ENCODE measurements around the gene GPR26. TPM values are rescaled to one million over a fixed set of nuclear protein-coding genes. Genes with fewer than 3 reads are reported as not detected.

The GPR26 gene
- total RNA-seq, 4 donors from 2014 or later: not detected

DNA sequence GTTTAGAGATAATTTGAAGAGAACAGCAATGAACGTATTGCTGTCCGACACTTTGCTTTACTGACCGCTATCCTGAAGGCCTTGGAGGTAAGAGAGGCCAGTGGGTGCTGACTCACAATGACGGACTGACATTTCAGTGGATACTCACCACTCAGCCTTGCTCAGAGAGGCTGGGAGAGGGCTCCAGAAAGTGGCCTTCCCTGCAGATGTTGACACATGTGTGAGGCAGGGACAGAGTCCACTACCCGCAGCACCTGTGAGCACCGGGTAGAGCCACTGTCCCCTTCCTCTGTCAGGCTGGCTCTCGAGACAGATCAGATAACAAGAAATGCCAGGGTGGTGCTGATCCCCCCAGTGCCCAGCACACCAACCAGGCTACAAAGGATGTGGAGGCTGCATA, 75.0 kb downstream of the GPR26 start:
- TF ChIP-seq CTCF (IDR thresholded peaks at IDR 0.05; ENCODE audit: low read depth): no peak

DNA sequence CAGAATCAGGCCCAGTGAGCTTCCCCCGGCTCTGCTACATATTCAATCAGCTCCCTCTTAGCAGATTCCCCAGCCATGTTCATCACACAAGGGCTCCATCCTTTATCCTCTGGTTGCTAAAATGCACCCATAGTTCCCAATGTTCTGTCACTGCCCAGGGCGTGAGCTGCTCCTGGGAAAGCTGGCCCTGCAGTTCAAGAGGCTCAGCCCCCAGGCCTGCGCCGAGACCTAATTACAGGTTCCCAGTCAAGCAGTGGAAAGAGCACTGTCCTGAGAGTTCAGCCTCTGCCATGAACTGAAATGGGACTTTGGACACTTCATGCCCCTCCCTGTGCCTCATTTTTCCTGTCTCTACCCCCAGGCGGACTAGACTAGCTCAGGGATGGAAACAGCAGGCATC, 75.6 kb downstream of the GPR26 start:
- TF ChIP-seq CTCF (IDR thresholded peaks at IDR 0.05; ENCODE audit: low read depth): no peak

DNA sequence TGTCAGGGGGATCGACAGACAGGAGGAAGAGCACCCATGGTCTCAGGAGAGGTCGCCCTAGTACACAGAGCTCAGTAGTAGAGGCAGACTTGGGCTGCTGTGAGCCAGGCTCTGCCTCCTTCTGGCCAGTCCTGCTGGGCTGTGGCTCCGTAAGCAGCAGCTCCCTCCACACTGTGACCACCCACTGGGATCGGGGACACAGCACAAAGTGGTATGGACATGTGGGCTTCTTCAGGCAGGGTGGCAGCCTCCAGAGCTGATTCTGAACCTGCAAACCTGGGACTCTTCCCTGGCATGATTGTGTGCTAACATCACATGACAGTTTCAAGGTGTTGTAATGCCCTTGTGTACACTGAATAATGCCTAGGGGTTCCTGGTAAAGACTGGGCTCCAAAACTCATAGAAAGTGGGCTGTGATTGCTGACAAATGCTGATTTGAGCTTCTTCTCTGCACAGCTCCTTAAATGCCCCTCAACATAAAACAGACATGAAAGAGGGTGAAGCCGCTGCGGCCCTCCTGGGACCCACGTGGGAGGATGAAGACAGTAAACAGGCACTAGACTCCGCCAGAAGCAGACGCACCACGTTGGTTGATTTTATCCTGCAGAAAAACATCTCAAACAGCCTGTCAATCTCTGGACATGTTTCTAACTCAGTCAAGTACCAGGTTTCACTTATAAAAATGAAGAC, 76.7 kb downstream of the GPR26 start:
- no peak for TF ChIP-seq CTCF (IDR thresholded peaks at IDR 0.05; ENCODE audit: low read depth)

- TF ChIP-seq CTCF (IDR thresholded peaks at IDR 0.05; ENCODE audit: low read depth): no peak
Observed at GRCh38 chr10:123743441-123744223, 77.5 kb downstream of the GPR26 start.

DNA sequence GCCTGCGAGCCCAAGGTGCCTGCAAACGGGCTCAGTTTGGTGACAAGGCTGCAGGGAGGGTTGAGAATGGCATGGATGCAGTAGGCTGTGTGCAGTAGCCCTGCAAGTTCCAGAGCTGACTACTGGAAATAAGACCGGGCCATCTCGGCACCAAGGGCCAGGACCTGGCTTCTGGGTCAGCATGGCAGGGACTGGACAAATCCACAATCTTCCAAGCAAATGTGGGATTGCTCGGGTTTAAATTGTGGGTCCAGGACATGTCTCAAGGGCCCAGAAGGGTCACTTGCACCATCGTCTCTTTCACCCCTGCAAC, 78.0 kb downstream of the GPR26 start:
- no peak for TF ChIP-seq CTCF (IDR thresholded peaks at IDR 0.05; ENCODE audit: low read depth)

Other genes with a start within 250 kb of the GPR26 start
- 10 to 100 TPM in 1 of 4 donors, 1 to 10 TPM in 3; 4.4 to 11.7 (median 6.7) TPM for gene CPXM2, start 225.5 kb downstream of the GPR26 start, total RNA-seq